SK-N-SH (cell line): ENCODE results near the gene SEMA4B. TPM values are rescaled to one million over a fixed set of nuclear protein-coding genes. Genes with fewer than 3 reads are reported as not detected.

Source experiments
- CTCF ChIA-PET: fragments of 300-600, 350-600 bp; formaldehyde crosslinking; extraction: SDS; loops from one replicate; lab custom pipeline; 2021; lab: Yijun Ruan, JAX
- POLR2A ChIA-PET: fragments of 350-600 bp; sonication (Branson Sonifier 250); formaldehyde crosslinking; extraction: SDS; loops from one replicate; lab custom pipeline; 2020; ENCODE audit warnings: antibody characterized with exemption, inconsistent platforms; lab: Yijun Ruan, JAX
- DNase-seq: peaks from one replicate; pipeline ENCODE4 v3.0.0; 2012
- H2AFZ ChIP-seq: fragments of 200-600 bp; sonication (generic); 2 replicates; pipeline ENCODE4 v1.8.1; 2016; ENCODE audit warnings: antibody characterized with exemption, mild to moderate bottlenecking, low read depth
- H3F3A ChIP-seq: fragments of 200-600 bp; sonication (generic); replicated peaks from 2 replicates; pipeline ENCODE3; 2016; ENCODE audit warnings: antibody characterized with exemption, mild to moderate bottlenecking; ENCODE audit not compliant: insufficient read depth
- H3K27ac ChIP-seq, 2 experiments: fragments of 200-500 bp in 1 of 2; fragments of 200-600 bp in 1 of 2; sonication (Bioruptor generic) in 1 of 2; sonication (generic), shearing (Covaris generic) in 1 of 2; 2 replicates each; pipeline versions ENCODE4 v1.5.1 to v1.6.1; 2014 to 2016; ENCODE audit warnings: low read depth in 2 of 2, inconsistent platforms in 1 of 2, low read length in 1 of 2, mild to moderate bottlenecking in 1 of 2, mixed read lengths in 1 of 2
- H3K27me3 ChIP-seq: fragments of 200-600 bp; sonication (generic), shearing (Covaris generic); 2 replicates; pipeline ENCODE4 v1.6.1; 2016; ENCODE audit warnings: mixed run types; ENCODE audit not compliant: insufficient read depth
- H3K36me3 ChIP-seq, 2 experiments: fragments of 200-500 bp in 1 of 2; fragments of 200-600 bp in 1 of 2; sonication (Bioruptor generic) in 1 of 2; sonication (generic) in 1 of 2; replicated peaks in 1 of 2; 2 replicates each; pipeline versions ENCODE3 to v1.5.1; 2014 to 2016; ENCODE audit warnings: low read length in 1 of 2, mild to moderate bottlenecking in 1 of 2; ENCODE audit not compliant: insufficient read depth in 2 of 2, control insufficient read depth in 1 of 2
- H3K4me1 ChIP-seq, 2 experiments: fragments of 200-500 bp in 1 of 2; fragments of 200-600 bp in 1 of 2; sonication (Bioruptor generic) in 1 of 2; sonication (generic), shearing (Covaris generic) in 1 of 2; 2 replicates each; pipeline versions ENCODE4 v1.5.1 to v1.6.1; 2014 to 2016; ENCODE audit warnings: low read depth in 1 of 2, low read length in 1 of 2, mixed run types in 1 of 2; ENCODE audit not compliant: insufficient read depth in 2 of 2, control insufficient read depth in 1 of 2
- H3K4me2 ChIP-seq: fragments of 200-600 bp; sonication (generic), shearing (Covaris generic); 2 replicates; pipeline ENCODE4 v1.6.1; 2017; ENCODE audit warnings: mixed run types
- H3K4me3 ChIP-seq, 2 experiments: fragments of 200-500 bp in 1 of 2; fragments of 200-600 bp in 1 of 2; sonication (Bioruptor generic) in 1 of 2; sonication (generic), shearing (Covaris generic) in 1 of 2; 2 replicates each; pipeline versions ENCODE4 v1.5.1 to v1.8.1; 2014 to 2016; ENCODE audit warnings: low read depth in 2 of 2, inconsistent platforms in 1 of 2, low read length in 1 of 2, mild to moderate bottlenecking in 1 of 2, mixed read lengths in 1 of 2, moderate library complexity in 1 of 2
- H3K79me2 ChIP-seq: fragments of 200-600 bp; sonication (generic); 2 replicates; pipeline ENCODE4 v1.8.1; 2017; ENCODE audit warnings: mild to moderate bottlenecking; ENCODE audit not compliant: insufficient read depth
- H3K9ac ChIP-seq: fragments of 200-600 bp; sonication (generic); 2 replicates; pipeline ENCODE4 v1.6.1; 2017; ENCODE audit warnings: mixed run types
- H3K9me2 ChIP-seq: fragments of 200-600 bp; sonication (generic); 2 replicates; pipeline ENCODE4 v1.6.1; 2017; ENCODE audit warnings: mixed run types
- H3K9me3 ChIP-seq: fragments of 200-600 bp; sonication (generic); 2 replicates; pipeline ENCODE4 v1.6.1; 2017; ENCODE audit warnings: mixed run types, mild to moderate bottlenecking, moderate library complexity
- H4K20me1 ChIP-seq: fragments of 200-600 bp; sonication (generic); 2 replicates; pipeline ENCODE4 v1.6.1; 2017; ENCODE audit warnings: mild to moderate bottlenecking, mixed run types; ENCODE audit not compliant: insufficient read depth
- CHD2 ChIP-seq: fragments of 150-350 bp; IDR thresholded peaks from 2 replicates; pipeline ENCODE4 v1.6.1; 2018; ENCODE audit warnings: low read length; ENCODE audit not compliant: partially characterized antibody
- CTCF ChIP-seq: fragments of 200-600 bp; sonication (generic); IDR thresholded peaks from 2 replicates; pipeline ENCODE4 v1.6.1; 2017; ENCODE audit warnings: antibody characterized with exemption, mild to moderate bottlenecking, moderate library complexity
- EP300 ChIP-seq, 2 experiments: IDR thresholded peaks; 2 replicates each; pipeline versions ENCODE4 v1.4.0 to v1.6.1; 2012; ENCODE audit warnings: borderline replicate concordance in 1 of 2, low read depth in 1 of 2, low read length in 1 of 2
- EZH2phosphoT487 ChIP-seq: fragments of 200-600 bp; sonication (generic); IDR thresholded peaks from 2 replicates; pipeline ENCODE4 v1.6.1; 2017; ENCODE audit warnings: low read depth, mixed run types, mild to moderate bottlenecking, antibody characterized with exemption, moderate library complexity, borderline replicate concordance
- FOSL2 ChIP-seq: IDR thresholded peaks from 2 replicates; pipeline ENCODE4 v1.4.0; 2012; ENCODE audit warnings: low read depth, mild to moderate bottlenecking, moderate library complexity, borderline replicate concordance
- FOXJ3 ChIP-seq: sonication (generic); formaldehyde crosslinking; IDR thresholded peaks from 2 replicates; pipeline ENCODE4 v1.5.1; 2020; ENCODE audit warnings: mild to moderate bottlenecking, missing genetic modification reagents
- GATA2 ChIP-seq: sonication (generic); formaldehyde crosslinking; IDR thresholded peaks from 2 replicates; pipeline ENCODE4 v1.5.0; 2020; ENCODE audit warnings: mild to moderate bottlenecking, missing genetic modification reagents
- JUND ChIP-seq: IDR thresholded peaks from 2 replicates; pipeline ENCODE4 v1.4.0; 2012
- MEF2A ChIP-seq: IDR thresholded peaks from 2 replicates; pipeline ENCODE4 v1.4.0; 2012; ENCODE audit warnings: low read depth, borderline replicate concordance
- MXI1 ChIP-seq: IDR thresholded peaks from 2 replicates; pipeline ENCODE4 v1.6.1; 2012; ENCODE audit warnings: mild to moderate bottlenecking, low read depth, low read length, improper control_type of control experiment
- NFIC ChIP-seq: IDR thresholded peaks from 2 replicates; pipeline ENCODE4 v1.4.0; 2012; ENCODE audit warnings: borderline replicate concordance
- PBX3 ChIP-seq: IDR thresholded peaks from 2 replicates; pipeline ENCODE4; 2012
- POLR2AphosphoS5 ChIP-seq: IDR thresholded peaks from 2 replicates; pipeline ENCODE4 v1.6.1; 2012; ENCODE audit warnings: low read depth, low read length
- RAD21 ChIP-seq: IDR thresholded peaks from 2 replicates; pipeline ENCODE4 v1.6.1; 2012; ENCODE audit warnings: mild to moderate bottlenecking, low read length
- RCOR1 ChIP-seq: fragments of 150-350 bp; IDR thresholded peaks from 2 replicates; pipeline ENCODE4 v1.6.1; 2017; ENCODE audit warnings: antibody characterized with exemption, low read length
- RXRA ChIP-seq: IDR thresholded peaks from 2 replicates; pipeline ENCODE4 v1.4.0; 2012; ENCODE audit warnings: low read depth, mild to moderate bottlenecking, borderline replicate concordance
- SIN3A ChIP-seq: IDR thresholded peaks from 2 replicates; pipeline ENCODE4 v1.6.1; 2012; ENCODE audit warnings: low read depth, mild to moderate bottlenecking, low read length, moderate library complexity, borderline replicate concordance
- WGBS: methylation state at CpG from one replicate; pipeline ENCODE4 v1.1.6; 2017; ENCODE audit warnings: low lambda C conversion rate; 5-methylcytosine and 5-hydroxymethylcytosine counted together
- polyA plus RNA-seq, 3 experiments: library from polyadenylated mRNA; depleted of rRNA; stranded (reverse); fragments of >200 nt; gene quantifications; 2 replicates each; pipeline ENCODE4 v1.2.3, GENCODE V29; 2012
- TF ChIP-seq, protein P1 (sequence below): IDR thresholded peaks from 2 replicates; pipeline ENCODE4 v1.4.0; 2012; ENCODE audit warnings: low read depth, borderline replicate concordance
- TF ChIP-seq, protein P2 (sequence below): fragments of 150-350 bp; IDR thresholded peaks from 2 replicates; pipeline ENCODE4 v1.6.1; 2016; ENCODE audit warnings: mild to moderate bottlenecking, low read depth, low read length

The SEMA4B gene
- polyA plus RNA-seq, 1 of the 3 experiments (the other 2 are of a cell fraction): 38.9 TPM

DNA sequence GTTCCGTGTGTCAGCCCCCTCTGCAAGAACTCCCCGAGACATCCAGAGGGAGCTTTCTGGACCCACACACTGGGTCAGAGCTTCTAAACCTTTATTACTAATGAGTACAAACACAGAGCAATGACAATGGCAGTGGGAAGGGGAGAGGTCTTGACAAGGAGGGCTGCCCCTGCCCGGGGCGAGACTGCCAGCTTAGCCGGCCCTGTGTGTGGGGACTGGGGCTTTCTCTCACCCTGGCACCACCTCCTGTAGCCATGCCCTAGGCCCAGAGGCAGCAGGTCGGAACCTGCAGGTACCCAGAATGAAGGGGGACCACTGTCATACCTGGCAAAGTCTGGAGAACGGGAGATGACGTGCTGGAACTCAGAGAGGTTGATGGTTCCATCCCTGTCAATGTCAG is 29.5 kb downstream of the SEMA4B start:
- CTCF ChIA-PET: interaction anchor here (0.7 to 5.4 kb wide), 2 partner anchors 9 to 18 kb away, joined by 3 to 35 read pairs; partner anchors contain the start of gene TTLL13
- Histone ChIP-seq H3K9me2 (no peaks in the 10 kb centered on the region), H2AFZ (no peak overlapping the region), H3K4me1 (peaks cover 5 to 9% of the 10 kb centered on the region in 2 experiments; a peak in 2 of 4 replicates), H3K27ac (no peak overlapping the region), H3K79me2 (peaks cover 26% of the 10 kb centered on the region), H4K20me1 (no peaks in the 10 kb centered on the region), H3F3A (no peaks in the 10 kb centered on the region), H3K9ac (no peak overlapping the region), H3K4me3 (no peak overlapping the region), H3K9me3 (no peaks in the 10 kb centered on the region), H3K4me2 (no peak overlapping the region), H3K27me3 (no peaks in the 10 kb centered on the region), H3K36me3 (peaks cover 10 to 48% of the 10 kb centered on the region in 2 experiments)
- DNase-seq: no peak
- TF ChIP-seq EZH2phosphoT487 (no peak), FOSL2 (no peak), PBX3 (no peak), POLR2AphosphoS5 (no peak; the same call in 1 of the 2 replicates), MEF2A (no peak), JUND (no peak), RAD21 (no peak), CTCF (no peak), FOXJ3 (CRISPR knock-in tag) (no peak), CHD2 (no peak), SIN3A (no peak), GATA2 (CRISPR knock-in tag) (no peak), RCOR1 (no peak), RXRA (no peak), MXI1 (no peak), EP300 (IDR thresholded peaks at IDR 0.05; ENCODE audit: borderline replicate concordance in 1 of 2, low read depth in 1 of 2, low read length in 1 of 2) (no peak), NFIC (no peak)
- TF ChIP-seq, protein P1, sequence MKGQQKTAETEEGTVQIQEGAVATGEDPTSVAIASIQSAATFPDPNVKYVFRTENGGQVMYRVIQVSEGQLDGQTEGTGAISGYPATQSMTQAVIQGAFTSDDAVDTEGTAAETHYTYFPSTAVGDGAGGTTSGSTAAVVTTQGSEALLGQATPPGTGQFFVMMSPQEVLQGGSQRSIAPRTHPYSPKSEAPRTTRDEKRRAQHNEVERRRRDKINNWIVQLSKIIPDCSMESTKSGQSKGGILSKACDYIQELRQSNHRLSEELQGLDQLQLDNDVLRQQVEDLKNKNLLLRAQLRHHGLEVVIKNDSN: no peak
- TF ChIP-seq, protein P2, sequence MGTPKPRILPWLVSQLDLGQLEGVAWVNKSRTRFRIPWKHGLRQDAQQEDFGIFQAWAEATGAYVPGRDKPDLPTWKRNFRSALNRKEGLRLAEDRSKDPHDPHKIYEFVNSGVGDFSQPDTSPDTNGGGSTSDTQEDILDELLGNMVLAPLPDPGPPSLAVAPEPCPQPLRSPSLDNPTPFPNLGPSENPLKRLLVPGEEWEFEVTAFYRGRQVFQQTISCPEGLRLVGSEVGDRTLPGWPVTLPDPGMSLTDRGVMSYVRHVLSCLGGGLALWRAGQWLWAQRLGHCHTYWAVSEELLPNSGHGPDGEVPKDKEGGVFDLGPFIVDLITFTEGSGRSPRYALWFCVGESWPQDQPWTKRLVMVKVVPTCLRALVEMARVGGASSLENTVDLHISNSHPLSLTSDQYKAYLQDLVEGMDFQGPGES: no peak
- POLR2A ChIA-PET: interaction anchor here (0.5 kb wide), 1 partner anchor 30 kb away, joined by 5 read pairs; no protein-coding TSS in a partner anchor
- WGBS: 85% methylated on average over 4 of the region's 8 CpGs
